Endothelial cell of umbilical vein (primary cell): ENCODE data around the gene CHRNA10. TPM values are rescaled to one million over a fixed set of nuclear protein-coding genes. Genes with fewer than 3 reads are reported as not detected.

Experiments used
- BruUV-seq: library from RNA; stranded (reverse); fragments of 400-500 nt; replicated peaks from 2 replicates; lab custom pipeline; 2021; lab: Mats Ljungman, UMichigan
- CTCF ChIA-PET: fragments of 300-600, 350-600 bp; sonication (Branson Sonifier 250); formaldehyde crosslinking; loops from one replicate; lab custom pipeline; 2021; ENCODE audit warnings: antibody characterized with exemption, inconsistent platforms; lab: Charles Lee
- POLR2A ChIA-PET: fragments of 300-600, 350-600 bp; sonication (Branson Sonifier 250); formaldehyde crosslinking; loops from one replicate; lab custom pipeline; 2021; ENCODE audit warnings: antibody characterized with exemption, inconsistent platforms; lab: Charles Lee
- DNase-seq: peaks from one replicate; pipeline ENCODE4 v3.0.0-alpha.2; 2011; ENCODE audit warnings: low read depth, low spot score
- FAIRE-seq: peaks from 2 replicates; lab custom pipeline; 2011; peaks lifted over from hg19 to GRCh38; lab: Jason Lieb, UNC
- H2AFZ ChIP-seq: 2 replicates; pipeline ENCODE4 v1.6.0; 2012; ENCODE audit warnings: low read depth, low read length, control low read depth, inconsistent platforms
- H3K27ac ChIP-seq: 2 replicates; pipeline ENCODE4 v1.5.1; 2011; ENCODE audit warnings: low read depth, mild to moderate bottlenecking, control low read depth, low read length, moderate library complexity; ENCODE audit not compliant: insufficient read depth
- H3K27me3 ChIP-seq, 2 experiments: 2 replicates each; pipeline versions ENCODE4 v1.6.0 to v1.6.1; 2011; ENCODE audit warnings: low read length in 2 of 2, mixed read lengths in 1 of 2; ENCODE audit not compliant: control insufficient read depth in 2 of 2, insufficient read depth in 2 of 2
- H3K36me3 ChIP-seq, 2 experiments: 2 replicates in 1 of 2; 3 replicates in 1 of 2; pipeline ENCODE4 v1.5.1; 2011; ENCODE audit warnings: low read length in 2 of 2, mild to moderate bottlenecking in 1 of 2, moderate library complexity in 1 of 2; ENCODE audit not compliant: control insufficient read depth in 2 of 2, insufficient read depth in 2 of 2; ENCODE audit errors: extremely low read depth in 1 of 2
- H3K4me1 ChIP-seq: 3 replicates; pipeline ENCODE4 v1.5.1; 2011; ENCODE audit warnings: mild to moderate bottlenecking, low read length; ENCODE audit not compliant: control insufficient read depth, insufficient read depth; ENCODE audit errors: extremely low read depth
- H3K4me2 ChIP-seq: 2 replicates; pipeline ENCODE4 v1.6.1; 2011; ENCODE audit warnings: low read length, control low read depth, mixed read lengths; ENCODE audit not compliant: insufficient read depth
- H3K4me3 ChIP-seq, 3 experiments: fragments of 200-600 bp in 1 of 3; sonication (generic), shearing (Covaris generic) in 1 of 3; replicated peaks in 1 of 3; 2 replicates each; pipeline ENCODE4 v1.5.1; 2011 to 2016; ENCODE audit warnings: control low read depth in 3 of 3, low read length in 3 of 3, mild to moderate bottlenecking in 2 of 3, inconsistent platforms in 1 of 3, low read depth in 1 of 3, moderate library complexity in 1 of 3; ENCODE audit not compliant: insufficient read depth in 1 of 3
- H3K79me2 ChIP-seq: 2 replicates; pipeline ENCODE4 v1.6.0; 2012; ENCODE audit warnings: low read length, inconsistent platforms; ENCODE audit not compliant: control insufficient read depth, insufficient read depth
- H3K9ac ChIP-seq: replicated peaks from 2 replicates; pipeline ENCODE3; 2011; ENCODE audit warnings: low read length, control low read depth; ENCODE audit not compliant: insufficient read depth; ENCODE audit errors: extremely low read depth
- H3K9me1 ChIP-seq: replicated peaks from 3 replicates; pipeline ENCODE4 v1.6.0; 2011; ENCODE audit warnings: mild to moderate bottlenecking, low read length; ENCODE audit not compliant: control insufficient read depth, insufficient read depth; ENCODE audit errors: extremely low read depth
- H3K9me3 ChIP-seq: replicated peaks from 2 replicates; pipeline ENCODE4 v1.5.1; 2012; ENCODE audit warnings: low read length, inconsistent platforms; ENCODE audit not compliant: control insufficient read depth, insufficient read depth
- H4K20me1 ChIP-seq: replicated peaks from 2 replicates; pipeline ENCODE3; 2011; ENCODE audit warnings: mild to moderate bottlenecking, low read length; ENCODE audit not compliant: control insufficient read depth, insufficient read depth; ENCODE audit errors: extremely low read depth
- CTCF ChIP-seq, 2 donors: IDR thresholded peaks; 1 replicate in 1 of 2; 2 replicates in 1 of 2; pipeline ENCODE4 v1.5.1; 2011; ENCODE audit warnings: low read length in 2 of 2, mild to moderate bottlenecking in 2 of 2, moderate library complexity in 2 of 2, control low read depth in 1 of 2, inconsistent platforms in 1 of 2, low read depth in 1 of 2; ENCODE audit not compliant: insufficient read depth in 1 of 2; ENCODE audit errors: extremely low read depth in 1 of 2
- EZH2 ChIP-seq: IDR thresholded peaks from 2 replicates; pipeline ENCODE4 v1.6.1; 2012; ENCODE audit warnings: borderline replicate concordance, low read depth, mild to moderate bottlenecking, moderate library complexity, low read length, inconsistent platforms; ENCODE audit not compliant: severe bottlenecking
- FOS ChIP-seq: IDR thresholded peaks from 2 replicates; pipeline ENCODE4 v1.6.1; 2011; ENCODE audit warnings: mild to moderate bottlenecking, low read length, moderate library complexity, borderline replicate concordance; ENCODE audit not compliant: insufficient read depth
- GATA2 ChIP-seq: IDR thresholded peaks from 2 replicates; pipeline ENCODE4 v1.7.0; 2011; ENCODE audit warnings: low read depth, mild to moderate bottlenecking, moderate library complexity, mixed read lengths, low read length; ENCODE audit not compliant: insufficient read length, insufficient read depth
- JUN ChIP-seq: IDR thresholded peaks from 2 replicates; pipeline ENCODE4 v1.6.1; 2011; ENCODE audit warnings: borderline replicate concordance, low read depth; ENCODE audit not compliant: insufficient read length, insufficient read depth
- MAX ChIP-seq: IDR thresholded peaks from 2 replicates; pipeline ENCODE4 v1.6.1; 2011; ENCODE audit not compliant: insufficient read depth, insufficient read length
- MYC ChIP-seq: IDR thresholded peaks from one replicate; pipeline ENCODE4 v1.6.1; 2011; ENCODE audit warnings: mild to moderate bottlenecking, low read depth, low read length
- POLR2A ChIP-seq: IDR thresholded peaks from 2 replicates; pipeline ENCODE4 v1.6.1; 2012; ENCODE audit warnings: low read depth, mild to moderate bottlenecking, control low read depth, low read length
- POLR2AphosphoS5 ChIP-seq: IDR thresholded peaks from 2 replicates; pipeline ENCODE4 v1.6.1; 2012; ENCODE audit warnings: low read depth, mild to moderate bottlenecking, control low read depth, low read length, moderate library complexity; ENCODE audit not compliant: insufficient read depth
- dilution Hi-C: fragments of 300-500 bp; cut with MboI; formaldehyde crosslinking; loops from one replicate; pipeline ENCODE4 v1.15.0; 2019; ENCODE audit warnings: low sequenced_read_pairs; ENCODE audit not compliant: extremely low pct_ligation_motif_present
- intact Hi-C: fragments of 100-400 bp; cut with micrococcal nuclease; formaldehyde crosslinking; loops from one replicate; pipeline ENCODE4 v1.10.0; 2022
- polyA plus RNA-seq, 4 experiments: library from polyadenylated mRNA; depleted of rRNA in 3 of 4; stranded (reverse) in 3 of 4; unstranded in 1 of 4; fragments of >200 nt; gene quantifications; 2 replicates each; pipeline versions ENCODE4 v1.2.1 to v1.2.3, GENCODE V29; 2011 to 2012; ENCODE audit warnings: missing spikeins in 1 of 4
- small RNA-seq: library from RNA; depleted of rRNA; stranded (forward); fragments of <200 nt; gene quantifications from one replicate; pipeline ENCODE3, GENCODE V24; 2012; ENCODE audit warnings: low replicate concordance, low read depth; ENCODE audit not compliant: insufficient read depth, insufficient read length
- total RNA-seq: library from RNA; stranded (reverse); gene quantifications from 2 replicates; pipeline ENCODE4 v1.2.3, GENCODE V29; 2021

The CHRNA10 gene
- total and polyA plus RNA-seq, 2 donors (not counting 3 experiments of a cell fraction or from before 2014, with no cell fraction given), result 1.1 to 1.8 TPM

GRCh38 chr11:3615998-3616397, 55.2 kb downstream of the CHRNA10 start:
- no peak for FAIRE-seq
- no peak overlapping the region for H3K4me2 ChIP-seq
- no peak for DNase-seq
- no peak overlapping the region for H3K4me3 ChIP-seq
- H3K36me3 ChIP-seq, result no peaks in the 10 kb centered on the region
- no peaks in the 10 kb centered on the region for H4K20me1 ChIP-seq
- no peaks in the 10 kb centered on the region for H3K4me1 ChIP-seq
- H3K27me3 ChIP-seq, result no peaks in the 10 kb centered on the region
- intact Hi-C loops, result no loop called here
- no peak overlapping the region for H3K27ac ChIP-seq
- dilution Hi-C loops, result no loop called here
- no peak overlapping the region for H2AFZ ChIP-seq
- no peaks in the 10 kb centered on the region for H3K9me1 ChIP-seq
- ChIA-PET POLR2A (no interaction called here), CTCF (no interaction called here)
- no peaks in the 10 kb centered on the region for H3K79me2 ChIP-seq
- H3K9me3 ChIP-seq, result no peaks in the 10 kb centered on the region
- BruUV-seq, result no TSS peak
- no peak overlapping the region for H3K9ac ChIP-seq
- TF ChIP-seq CTCF (IDR thresholded peaks at IDR 0.05; ENCODE audit: extremely low read depth in 1 of 2, insufficient read depth in 1 of 2, low read depth in 1 of 2, low read length in 2 of 2), result no peak
- TF ChIP-seq POLR2A, result no peak
- no peak for TF ChIP-seq MYC
- TF ChIP-seq MAX, result no peak
- no peak for TF ChIP-seq FOS
- no peak for TF ChIP-seq GATA2
- no peak for TF ChIP-seq EZH2
- TF ChIP-seq POLR2AphosphoS5, result no peak
- no peak for TF ChIP-seq JUN

Small RNA genes lying within 50 kb of the gene (small RNA-seq; reads per million reads assigned to genes)
- gene RF00019, result not detected
- gene RNU6-1143P, result not detected

Other genes starting within 250 kb of the CHRNA10 start
- gene ART5, start 29.4 kb downstream of the CHRNA10 start, total RNA-seq, result not detected in 2 replicates
- not detected in 2 replicates for gene ART5, start 29.4 kb downstream of the CHRNA10 start, polyA plus RNA-seq
- gene ART1, start 26.3 kb downstream of the CHRNA10 start, total RNA-seq, result not detected in 2 replicates
- gene ART1, start 26.3 kb downstream of the CHRNA10 start, polyA plus RNA-seq, result not detected in 2 replicates
- gene NUP98, start 126.2 kb upstream of the CHRNA10 start, total RNA-seq, result 80.8 and 92.7 TPM in 2 replicates
- 169 and 178 TPM in 2 replicates for gene NUP98, start 126.2 kb upstream of the CHRNA10 start, polyA plus RNA-seq
- gene PGAP2, start 137.2 kb upstream of the CHRNA10 start, total RNA-seq, result 18.3 and 18.5 TPM in 2 replicates
- 34.1 and 39.3 TPM in 2 replicates for gene PGAP2, start 137.2 kb upstream of the CHRNA10 start, polyA plus RNA-seq
- gene RHOG, start 169.6 kb upstream of the CHRNA10 start, total RNA-seq, result 59.6 and 69.0 TPM in 2 replicates
- gene RHOG, start 169.6 kb upstream of the CHRNA10 start, polyA plus RNA-seq, result 119 and 155 TPM in 2 replicates
- 30.9 and 32.7 TPM in 2 replicates for gene STIM1, start 184.3 kb upstream of the CHRNA10 start, total RNA-seq
- gene STIM1, start 184.3 kb upstream of the CHRNA10 start, polyA plus RNA-seq, result 33.4 and 34.2 TPM in 2 replicates